GM21390 (cell line): Measurements from ENCODE around the gene ARHGEF17.

Experiments
- ATAC-seq: cut with Tn5 transposase; IDR thresholded peaks from one replicate; pipeline ENCODE4 v1.9.1; 2021; ENCODE audit not compliant: unreplicated experiment

ARHGEF17 gene

GRCh38 chr11:73292525-73292894 lies 15.6 kb upstream of the ARHGEF17 start:
- no peak for ATAC-seq

- ATAC-seq, result no peak
Measured at GRCh38 chr11:73293356-73293936, 14.6 kb upstream of the ARHGEF17 start.

- ATAC-seq, result no peak
Measured at GRCh38 chr11:73294604-73295003, 13.5 kb upstream of the ARHGEF17 start.

GRCh38 chr11:73295241-73295995 lies 12.7 kb upstream of the ARHGEF17 start:
- ATAC-seq, result no peak

GRCh38 chr11:73295996-73296318 lies 12.1 kb upstream of the ARHGEF17 start:
- no peak for ATAC-seq

GRCh38 chr11:73296501-73297230 lies 11.4 kb upstream of the ARHGEF17 start:
- ATAC-seq, result no peak

GRCh38 chr11:73297231-73297590 lies 10.9 kb upstream of the ARHGEF17 start:
- no peak for ATAC-seq

- no peak for ATAC-seq
Measured at GRCh38 chr11:73297702-73298101, 10.4 kb upstream of the ARHGEF17 start.

GRCh38 chr11:73298233-73298632 lies 9.8 kb upstream of the ARHGEF17 start:
- ATAC-seq, result no peak

- ATAC-seq, result no peak
Measured at GRCh38 chr11:73299751-73300150, 8.3 kb upstream of the ARHGEF17 start.

GRCh38 chr11:73306069-73306841 lies 1.8 kb upstream of the ARHGEF17 start:
- no peak for ATAC-seq

- no peak for ATAC-seq
Measured at GRCh38 chr11:73306977-73307322, 1.1 kb upstream of the ARHGEF17 start.

GRCh38 chr11:73307323-73308002 lies 613 bp upstream of the ARHGEF17 start:
- ATAC-seq, result peak; percentile 50

GRCh38 chr11:73308961-73309919 lies 1.2 kb downstream of the ARHGEF17 start:
- ATAC-seq, result no peak

GRCh38 chr11:73310076-73310475 lies 2.0 kb downstream of the ARHGEF17 start:
- ATAC-seq, result no peak

GRCh38 chr11:73310661-73311393 lies 2.8 kb downstream of the ARHGEF17 start:
- no peak for ATAC-seq

- ATAC-seq, result no peak
Measured at GRCh38 chr11:73311394-73311869, 3.4 kb downstream of the ARHGEF17 start.

GRCh38 chr11:73312036-73312435 lies 4.0 kb downstream of the ARHGEF17 start:
- ATAC-seq, result no peak

- no peak for ATAC-seq
Measured at GRCh38 chr11:73312851-73313327, 4.8 kb downstream of the ARHGEF17 start.
